Mammary microvascular endothelial cell (primary cell): ENCODE data around the gene IL36B. TPM values are rescaled to one million over a fixed set of nuclear protein-coding genes. Genes with fewer than 3 reads are reported as not detected.

ENCODE experiments used
- total RNA-seq: library from RNA; depleted of rRNA; stranded (reverse); fragments of >200 nt; gene quantifications from 2 replicates; pipeline ENCODE4 v1.2.3, GENCODE V29; 2015

The IL36B gene
- not detected in 2 replicates for total RNA-seq

DNA sequence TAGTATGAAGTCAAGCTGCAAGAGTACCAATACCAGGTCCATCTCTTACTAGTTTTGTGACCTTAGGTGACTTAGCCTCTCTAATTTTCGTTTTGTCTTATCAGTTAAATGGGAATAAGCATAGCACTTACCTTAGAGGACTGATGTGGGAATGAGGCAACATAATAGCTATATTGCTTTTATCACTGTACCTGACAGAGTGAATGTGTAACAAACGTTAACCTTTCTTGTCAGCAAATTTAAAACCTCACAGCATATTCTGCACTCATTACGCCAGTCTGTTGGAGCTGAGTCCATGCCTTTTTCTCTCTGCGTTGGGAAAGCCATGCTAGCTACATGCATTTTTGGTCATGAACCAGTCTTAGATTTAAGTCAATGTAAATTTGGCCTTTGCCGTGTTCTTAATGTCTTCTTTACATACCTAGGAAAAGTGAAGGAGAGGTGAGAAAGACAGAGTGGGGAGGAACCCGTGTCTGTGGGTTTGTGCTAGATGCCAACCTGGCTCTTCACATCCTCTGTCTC, at the start of gene IL36B:
Gene IL36B, minus strand, starts transcription at position 472 of the 522 bp plus-strand sequence.

DNA sequence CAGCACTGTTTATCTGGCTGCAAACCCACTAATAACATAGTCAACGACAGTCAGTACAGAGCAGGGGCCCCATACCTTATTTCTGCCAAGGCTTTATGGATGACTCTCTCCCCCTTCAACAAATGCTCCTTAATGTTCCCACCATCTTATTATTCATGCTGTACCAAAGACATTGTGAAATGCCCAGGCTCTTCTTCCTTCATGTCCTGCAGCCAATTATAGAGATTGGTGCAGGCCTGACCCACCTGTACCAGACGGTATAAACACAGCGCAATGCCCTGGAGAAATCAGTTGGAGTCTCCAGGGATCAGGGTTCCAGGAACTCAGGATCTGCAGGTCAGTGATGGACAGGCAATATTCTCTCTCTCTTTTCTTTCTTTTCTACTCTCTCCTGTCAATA, 15.0 kb upstream of the IL36B start, which contains the start of gene IL1F10:
Gene IL1F10, plus strand, starts transcription at position 290 of the 400 bp plus-strand sequence. CDS start 4,769 bp downstream, outside the sequence.

DNA sequence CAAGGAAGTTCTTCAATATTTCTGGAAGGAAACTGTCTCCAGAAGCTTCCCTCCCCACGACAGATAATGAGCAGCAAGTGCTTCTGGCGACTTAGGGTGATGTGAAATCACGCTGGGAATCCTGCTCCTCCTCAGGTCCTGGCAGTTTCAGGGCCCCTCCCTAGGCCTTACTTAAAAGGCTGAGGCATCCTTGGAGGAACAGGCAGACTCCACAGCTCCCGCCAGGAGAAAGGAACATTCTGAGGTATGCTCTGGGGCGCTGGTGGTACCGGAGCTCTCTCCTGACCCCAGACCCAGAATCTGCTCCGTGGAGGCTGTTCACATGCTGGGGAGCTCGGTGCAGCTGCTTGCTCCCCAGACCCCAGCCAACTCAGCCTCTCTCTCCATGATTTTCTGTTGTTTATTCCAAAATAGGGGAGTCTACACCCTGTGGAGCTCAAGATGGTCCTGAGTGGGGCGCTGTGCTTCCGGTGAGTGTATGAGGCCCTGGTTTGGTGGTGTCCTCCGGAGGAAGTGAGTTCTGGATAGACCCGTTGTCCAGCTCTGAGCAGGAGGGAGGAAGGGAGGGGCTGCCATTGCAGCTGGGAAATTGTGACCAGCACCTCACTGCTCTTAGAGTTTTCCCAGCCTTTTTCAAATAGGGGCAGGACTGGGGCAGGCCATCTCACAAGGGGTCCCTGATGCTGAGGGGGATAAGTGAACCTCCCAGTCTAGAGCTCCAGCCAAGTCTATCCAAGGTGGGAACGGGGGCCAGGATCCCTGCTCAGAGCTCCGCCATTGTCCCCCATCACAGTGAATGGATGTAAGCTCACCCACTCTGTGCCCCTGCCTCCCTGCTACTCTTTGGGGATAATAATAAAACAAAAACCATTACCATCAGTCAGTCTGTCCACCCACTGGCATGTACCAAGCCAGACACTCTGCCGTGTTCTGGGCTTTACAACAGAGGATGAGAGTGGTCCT, 6.6 kb upstream of the IL36B start, which contains the start of gene IL36RN:
Gene IL36RN, plus strand, starts transcription at position 201 of the 963 bp plus-strand sequence. Its CDS starts 241 bp downstream, at position 442.

DNA sequence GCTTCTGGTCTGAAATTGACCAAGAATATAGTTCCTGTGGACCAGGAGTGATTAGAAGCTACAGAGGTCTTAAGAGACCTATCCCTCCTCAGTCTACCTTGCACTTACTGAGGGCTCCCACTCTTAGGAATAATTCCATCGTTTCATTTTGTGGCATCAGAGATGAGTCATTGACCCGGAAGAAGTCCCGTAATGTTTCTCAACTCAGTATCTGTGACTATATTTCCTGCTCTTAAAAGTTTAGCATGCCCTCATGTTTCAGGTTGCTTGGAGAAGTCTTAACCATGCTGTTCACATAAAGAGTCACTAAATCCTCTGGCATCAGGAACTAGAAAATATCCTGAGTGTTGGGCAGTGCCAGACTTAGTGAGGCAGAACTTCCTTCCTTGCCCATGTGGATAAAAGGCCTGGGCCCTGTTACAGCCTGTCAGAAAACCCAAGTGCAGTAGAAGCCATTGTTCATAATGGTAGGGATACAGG, 47.6 kb downstream of the IL36B start, which contains the start of gene IL36A:
Gene IL36A, plus strand, starts transcription at position 430 of the 480 bp plus-strand sequence. CDS start 413 bp downstream, outside the sequence.

DNA sequence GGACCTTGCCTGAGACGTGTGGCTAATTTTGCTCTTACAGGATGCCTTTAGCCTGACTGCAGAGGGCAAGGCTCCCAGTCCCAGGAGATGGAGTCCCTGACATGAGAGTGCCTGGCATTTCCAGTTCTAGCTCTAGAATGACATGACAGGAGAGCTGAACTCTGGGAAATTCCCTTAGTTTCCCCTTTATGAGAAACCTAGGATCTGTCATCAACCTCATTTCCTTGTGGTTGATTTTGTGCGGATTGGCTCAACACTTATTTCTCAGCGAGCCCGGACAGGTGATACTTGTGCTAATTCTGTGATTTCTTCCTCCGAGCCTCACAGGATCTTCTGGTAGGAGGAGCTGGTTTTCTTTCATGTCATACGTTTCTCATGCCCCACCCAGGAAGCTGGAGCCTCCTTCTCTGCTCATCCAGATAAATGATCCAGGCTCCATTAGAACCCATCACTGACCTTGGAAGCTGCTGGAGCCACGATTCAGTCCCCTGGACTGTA, 75.1 kb downstream of the IL36B start, which contains the start of gene IL36G:
Gene IL36G, plus strand, starts transcription at position 448 of the 498 bp plus-strand sequence. CDS start 633 bp downstream, outside the sequence.

Other genes starting within 250 kb of the IL36B start
- gene IL1B, start 216.1 kb downstream of the IL36B start, total RNA-seq = 4.1 and 7.1 TPM in 2 replicates
- not detected in 2 replicates for gene IL37, start 141.7 kb downstream of the IL36B start, total RNA-seq
- gene IL36G, start 74.9 kb downstream of the IL36B start, total RNA-seq = not detected in 2 replicates
- not detected in 2 replicates for gene IL36A, start 47.4 kb downstream of the IL36B start, total RNA-seq
- gene IL36RN, start 6.3 kb upstream of the IL36B start, total RNA-seq = not detected in 2 replicates
- not detected in 2 replicates for gene IL1F10, start 15.1 kb upstream of the IL36B start, total RNA-seq
- gene IL1RN, start 74.7 kb upstream of the IL36B start, total RNA-seq = not detected in 2 replicates
- gene PSD4, start 121.1 kb upstream of the IL36B start, total RNA-seq = 0.25 and 0.33 TPM in 2 replicates
- gene PAX8, start 226.1 kb upstream of the IL36B start, total RNA-seq = 2.1 and 2.8 TPM in 2 replicates